GM23338 (cell line): ENCODE data around the gene EVI5L.

Experiments used
- TF ChIP-seq, protein P1 (sequence below), 2 experiments: fragments of 200-600 bp in 1 of 2; sonication (generic) in 1 of 2; conservative IDR thresholded peaks; 2 replicates each; pipeline versions ENCODE4 v1.5.1 to v1.6.1; 2016 to 2017; ENCODE audit warnings: antibody characterized with exemption in 2 of 2, low read depth in 2 of 2, mild to moderate bottlenecking in 2 of 2, moderate library complexity in 1 of 2
- TF ChIP-seq, protein P2 (sequence below): IDR thresholded peaks from one replicate; pipeline ENCODE4 v1.6.1; 2018; ENCODE audit warnings: antibody characterized with exemption; ENCODE audit not compliant: unreplicated experiment
- TF ChIP-seq, protein P3 (sequence below): IDR thresholded peaks from 2 replicates; pipeline ENCODE4 v1.6.1; 2016; ENCODE audit warnings: antibody characterized with exemption

DNA sequence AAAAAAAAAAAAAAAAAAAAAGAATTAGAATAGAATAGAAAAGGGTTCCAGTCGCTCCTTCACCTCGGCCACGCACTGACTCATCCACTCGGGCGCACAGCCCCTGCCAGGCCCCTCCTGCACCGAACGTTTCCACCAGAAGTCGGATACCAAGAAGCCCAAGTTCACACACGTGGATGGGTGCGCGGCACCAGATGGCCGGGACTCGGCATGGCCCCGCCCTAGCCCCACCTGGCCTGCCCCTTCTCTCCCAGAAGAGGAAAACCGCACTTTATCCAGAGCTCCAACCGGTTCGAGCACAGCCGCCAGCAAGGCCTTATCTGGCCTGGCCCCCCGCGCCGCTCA, 38.3 kb downstream of the EVI5L start:
- TF ChIP-seq, protein P1, sequence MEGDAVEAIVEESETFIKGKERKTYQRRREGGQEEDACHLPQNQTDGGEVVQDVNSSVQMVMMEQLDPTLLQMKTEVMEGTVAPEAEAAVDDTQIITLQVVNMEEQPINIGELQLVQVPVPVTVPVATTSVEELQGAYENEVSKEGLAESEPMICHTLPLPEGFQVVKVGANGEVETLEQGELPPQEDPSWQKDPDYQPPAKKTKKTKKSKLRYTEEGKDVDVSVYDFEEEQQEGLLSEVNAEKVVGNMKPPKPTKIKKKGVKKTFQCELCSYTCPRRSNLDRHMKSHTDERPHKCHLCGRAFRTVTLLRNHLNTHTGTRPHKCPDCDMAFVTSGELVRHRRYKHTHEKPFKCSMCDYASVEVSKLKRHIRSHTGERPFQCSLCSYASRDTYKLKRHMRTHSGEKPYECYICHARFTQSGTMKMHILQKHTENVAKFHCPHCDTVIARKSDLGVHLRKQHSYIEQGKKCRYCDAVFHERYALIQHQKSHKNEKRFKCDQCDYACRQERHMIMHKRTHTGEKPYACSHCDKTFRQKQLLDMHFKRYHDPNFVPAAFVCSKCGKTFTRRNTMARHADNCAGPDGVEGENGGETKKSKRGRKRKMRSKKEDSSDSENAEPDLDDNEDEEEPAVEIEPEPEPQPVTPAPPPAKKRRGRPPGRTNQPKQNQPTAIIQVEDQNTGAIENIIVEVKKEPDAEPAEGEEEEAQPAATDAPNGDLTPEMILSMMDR (conservative IDR thresholded peaks at IDR 0.05; ENCODE audit: low read depth in 2 of 2), result no peak
- TF ChIP-seq, protein P2, sequence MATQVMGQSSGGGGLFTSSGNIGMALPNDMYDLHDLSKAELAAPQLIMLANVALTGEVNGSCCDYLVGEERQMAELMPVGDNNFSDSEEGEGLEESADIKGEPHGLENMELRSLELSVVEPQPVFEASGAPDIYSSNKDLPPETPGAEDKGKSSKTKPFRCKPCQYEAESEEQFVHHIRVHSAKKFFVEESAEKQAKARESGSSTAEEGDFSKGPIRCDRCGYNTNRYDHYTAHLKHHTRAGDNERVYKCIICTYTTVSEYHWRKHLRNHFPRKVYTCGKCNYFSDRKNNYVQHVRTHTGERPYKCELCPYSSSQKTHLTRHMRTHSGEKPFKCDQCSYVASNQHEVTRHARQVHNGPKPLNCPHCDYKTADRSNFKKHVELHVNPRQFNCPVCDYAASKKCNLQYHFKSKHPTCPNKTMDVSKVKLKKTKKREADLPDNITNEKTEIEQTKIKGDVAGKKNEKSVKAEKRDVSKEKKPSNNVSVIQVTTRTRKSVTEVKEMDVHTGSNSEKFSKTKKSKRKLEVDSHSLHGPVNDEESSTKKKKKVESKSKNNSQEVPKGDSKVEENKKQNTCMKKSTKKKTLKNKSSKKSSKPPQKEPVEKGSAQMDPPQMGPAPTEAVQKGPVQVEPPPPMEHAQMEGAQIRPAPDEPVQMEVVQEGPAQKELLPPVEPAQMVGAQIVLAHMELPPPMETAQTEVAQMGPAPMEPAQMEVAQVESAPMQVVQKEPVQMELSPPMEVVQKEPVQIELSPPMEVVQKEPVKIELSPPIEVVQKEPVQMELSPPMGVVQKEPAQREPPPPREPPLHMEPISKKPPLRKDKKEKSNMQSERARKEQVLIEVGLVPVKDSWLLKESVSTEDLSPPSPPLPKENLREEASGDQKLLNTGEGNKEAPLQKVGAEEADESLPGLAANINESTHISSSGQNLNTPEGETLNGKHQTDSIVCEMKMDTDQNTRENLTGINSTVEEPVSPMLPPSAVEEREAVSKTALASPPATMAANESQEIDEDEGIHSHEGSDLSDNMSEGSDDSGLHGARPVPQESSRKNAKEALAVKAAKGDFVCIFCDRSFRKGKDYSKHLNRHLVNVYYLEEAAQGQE, result no peak
- TF ChIP-seq, protein P3, sequence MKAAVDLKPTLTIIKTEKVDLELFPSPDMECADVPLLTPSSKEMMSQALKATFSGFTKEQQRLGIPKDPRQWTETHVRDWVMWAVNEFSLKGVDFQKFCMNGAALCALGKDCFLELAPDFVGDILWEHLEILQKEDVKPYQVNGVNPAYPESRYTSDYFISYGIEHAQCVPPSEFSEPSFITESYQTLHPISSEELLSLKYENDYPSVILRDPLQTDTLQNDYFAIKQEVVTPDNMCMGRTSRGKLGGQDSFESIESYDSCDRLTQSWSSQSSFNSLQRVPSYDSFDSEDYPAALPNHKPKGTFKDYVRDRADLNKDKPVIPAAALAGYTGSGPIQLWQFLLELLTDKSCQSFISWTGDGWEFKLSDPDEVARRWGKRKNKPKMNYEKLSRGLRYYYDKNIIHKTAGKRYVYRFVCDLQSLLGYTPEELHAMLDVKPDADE, result no peak
